Duodenal mucosa (tissue), 2 donors: ENCODE results near the gene MLLT6.
"Not testable (repeated sequence)": the region's sequence is repeated elsewhere in the genome, so short reads cannot be mapped to it uniquely, and the experiment has no call there.

Source experiments
- H3K27ac ChIP-seq: one replicate; pipeline ENCODE4 v1.7.0; 2013; ENCODE audit warnings: low read depth, low read length
- H3K27me3 ChIP-seq, 2 donors: one replicate each; pipeline ENCODE4 v1.7.0; 2013; ENCODE audit warnings: low read length in 2 of 2, control low read depth in 1 of 2; ENCODE audit not compliant: insufficient read depth in 2 of 2, control insufficient read depth in 1 of 2
- H3K36me3 ChIP-seq, 2 donors: one replicate each; pipeline ENCODE4 v1.7.0; 2013; ENCODE audit warnings: low read length in 2 of 2, control low read depth in 1 of 2; ENCODE audit not compliant: insufficient read depth in 2 of 2, control insufficient read depth in 1 of 2
- H3K4me1 ChIP-seq, 2 donors: one replicate each; pipeline ENCODE4 v1.7.0; 2013; ENCODE audit warnings: low read length in 2 of 2, control low read depth in 1 of 2; ENCODE audit not compliant: insufficient read depth in 2 of 2, control insufficient read depth in 1 of 2
- H3K4me3 ChIP-seq, 2 donors: one replicate each; pipeline ENCODE4 v1.7.0; 2013; ENCODE audit warnings: low read length in 2 of 2, low read depth in 1 of 2
- H3K9ac ChIP-seq, 2 donors: one replicate each; pipeline ENCODE4 v1.7.0; 2013; ENCODE audit warnings: low read length in 2 of 2, low read depth in 1 of 2
- H3K9me3 ChIP-seq, 2 donors: one replicate each; pipeline ENCODE4 v1.7.0; 2013; ENCODE audit warnings: low read length in 2 of 2, control low read depth in 1 of 2; ENCODE audit not compliant: control insufficient read depth in 1 of 2

The MLLT6 gene

GRCh38 chr17:38717139-38717745 lies 12.2 kb downstream of the MLLT6 start:
- H3K36me3 ChIP-seq: peaks cover 38 to 78% of the 10 kb centered on the region in 2 donors

GRCh38 chr17:38719289-38719942 lies 14.3 kb downstream of the MLLT6 start:
- H3K4me3 ChIP-seq: peak overlapping the region in 1 of 2 donors; percentile 1
- no peak overlapping the region for H3K27ac ChIP-seq
- H3K36me3 ChIP-seq: peaks cover 30 to 61% of the 10 kb centered on the region in 2 donors
- peak overlapping the region in 1 of 2 donors; percentile 4 for H3K9ac ChIP-seq
- H3K4me1 ChIP-seq: peaks cover 11 to 12% of the 10 kb centered on the region in 2 donors
- H3K27me3 ChIP-seq: no peaks in the 10 kb centered on the region
- no peaks in the 10 kb centered on the region for H3K9me3 ChIP-seq

More at GRCh38 chr17:38717139-38717745, 12.2 kb downstream of the MLLT6 start:
- H3K27ac ChIP-seq: no peak overlapping the region
- H3K4me3 ChIP-seq: no peak overlapping the region
- peaks cover 9% of the 10 kb centered on the region in 2 donors for H3K4me1 ChIP-seq
- H3K9ac ChIP-seq: no peak overlapping the region
- no peaks in the 10 kb centered on the region for H3K27me3 ChIP-seq
- no peaks in the 10 kb centered on the region for H3K9me3 ChIP-seq

- Histone ChIP-seq H3K4me1 (peaks cover 18 to 19% of the 10 kb centered on the region in 2 donors), H3K27ac (no peak overlapping the region), H3K4me3 (no peak overlapping the region), H3K36me3 (peaks cover 33 to 56% of the 10 kb centered on the region in 2 donors), H3K27me3 (no peaks in the 10 kb centered on the region), H3K9me3 (no peaks in the 10 kb centered on the region), H3K9ac (no peak overlapping the region)
Observed at GRCh38 chr17:38719943-38720641, 15.0 kb downstream of the MLLT6 start.

- Histone ChIP-seq H3K4me3 (no peak overlapping the region), H3K27me3 (no peaks in the 10 kb centered on the region), H3K27ac (no peak overlapping the region), H3K9me3 (no peaks in the 10 kb centered on the region), H3K4me1 (peaks cover 27% of the 10 kb centered on the region in 2 donors), H3K36me3 (peaks cover 31 to 47% of the 10 kb centered on the region in 2 donors), H3K9ac (no peak overlapping the region)
Observed at GRCh38 chr17:38720941-38721340, 15.9 kb downstream of the MLLT6 start.

- no peaks in the 10 kb centered on the region for H3K27me3 ChIP-seq
- no peak overlapping the region for H3K4me3 ChIP-seq
- peaks cover 29 to 39% of the 10 kb centered on the region in 2 donors for H3K36me3 ChIP-seq
- H3K4me1 ChIP-seq: peaks cover 27 to 30% of the 10 kb centered on the region in 2 donors
- no peak overlapping the region for H3K9ac ChIP-seq
- H3K27ac ChIP-seq: no peak overlapping the region
- H3K9me3 ChIP-seq: no peaks in the 10 kb centered on the region
Observed at GRCh38 chr17:38721802-38722201, 16.7 kb downstream of the MLLT6 start.

- no peak overlapping the region for H3K4me3 ChIP-seq
- peaks cover 43 to 46% of the 10 kb centered on the region in 2 donors for H3K4me1 ChIP-seq
- H3K27me3 ChIP-seq: no peaks in the 10 kb centered on the region
- H3K9me3 ChIP-seq: no peaks in the 10 kb centered on the region
- H3K27ac ChIP-seq: no peak overlapping the region
- H3K9ac ChIP-seq: no peak overlapping the region
- H3K36me3 ChIP-seq: peaks cover 16 to 21% of the 10 kb centered on the region in 2 donors
Observed at GRCh38 chr17:38724337-38724988, 19.4 kb downstream of the MLLT6 start.

- no peak overlapping the region for H3K4me3 ChIP-seq
- H3K9ac ChIP-seq: no peak overlapping the region
- H3K27me3 ChIP-seq: no peaks in the 10 kb centered on the region
- H3K36me3 ChIP-seq: peaks cover 16 to 21% of the 10 kb centered on the region in 2 donors
- peaks cover 41 to 48% of the 10 kb centered on the region in 2 donors for H3K4me1 ChIP-seq
- H3K27ac ChIP-seq: no peak overlapping the region
- H3K9me3 ChIP-seq: no peaks in the 10 kb centered on the region
Observed at GRCh38 chr17:38725066-38725465, 20.0 kb downstream of the MLLT6 start.

- not testable (repeated sequence) for H3K9me3 ChIP-seq, H3K27ac ChIP-seq, H3K27me3 ChIP-seq, H3K9ac ChIP-seq, H3K4me3 ChIP-seq
- Histone ChIP-seq H3K36me3 (peaks cover 8 to 17% of the 10 kb centered on the region in 2 donors), H3K4me1 (peaks cover 44 to 54% of the 10 kb centered on the region in 2 donors)
Observed at GRCh38 chr17:38726145-38726544, 21.1 kb downstream of the MLLT6 start.

GRCh38 chr17:38727736-38728135 lies 22.7 kb downstream of the MLLT6 start:
- H3K27me3 ChIP-seq: no peaks in the 10 kb centered on the region
- H3K36me3 ChIP-seq: peaks cover 3 to 10% of the 10 kb centered on the region in 2 donors
- H3K27ac ChIP-seq: no peak overlapping the region
- peaks cover 59 to 70% of the 10 kb centered on the region in 2 donors for H3K4me1 ChIP-seq
- H3K9ac ChIP-seq: no peak overlapping the region
- H3K4me3 ChIP-seq: no peak overlapping the region
- no peaks in the 10 kb centered on the region for H3K9me3 ChIP-seq
